GM23338 (cell line): ENCODE results near the gene BTBD3. TPM values are rescaled to one million over a fixed set of nuclear protein-coding genes. Genes with fewer than 3 reads are reported as not detected.

Source experiments
- ATAC-seq: fragments of 200-7000 bp; cut with Tn5 transposase; 3 replicates; pipeline ENCODE4 v1.9.1; 2020
- DNase-seq: peaks from one replicate; pipeline ENCODE4 v3.0.0-alpha.2; 2015; ENCODE audit warnings: low spot score
- H2AFZ ChIP-seq: fragments of 200-600 bp; sonication (generic); 2 replicates; pipeline ENCODE4 v1.8.0; 2016; ENCODE audit warnings: antibody characterized with exemption, mild to moderate bottlenecking, moderate library complexity
- H3F3A ChIP-seq: fragments of 200-600 bp; sonication (generic); replicated peaks from 2 replicates; pipeline ENCODE4 v1.8.0; 2017; ENCODE audit warnings: antibody characterized with exemption, mixed run types, low read depth
- H3K27ac ChIP-seq: fragments of 200-600 bp; sonication (generic); 2 replicates; pipeline ENCODE4 v1.6.1; 2016; ENCODE audit warnings: low read depth
- H3K27me3 ChIP-seq: fragments of 200-600 bp; sonication (generic); 2 replicates; pipeline ENCODE4 v1.8.0; 2016; ENCODE audit warnings: mild to moderate bottlenecking, mixed run types, moderate library complexity; ENCODE audit not compliant: insufficient read depth
- H3K36me3 ChIP-seq: fragments of 200-600 bp; sonication (generic); 2 replicates; pipeline ENCODE4 v1.8.0; 2016; ENCODE audit warnings: mild to moderate bottlenecking; ENCODE audit not compliant: insufficient read depth
- H3K4me1 ChIP-seq: fragments of 200-600 bp; sonication (generic); 2 replicates; pipeline ENCODE4 v1.8.0; 2016; ENCODE audit warnings: mild to moderate bottlenecking, moderate library complexity; ENCODE audit not compliant: insufficient read depth
- H3K4me2 ChIP-seq: fragments of 200-600 bp; sonication (generic); 2 replicates; pipeline ENCODE4 v1.7.1; 2017; ENCODE audit warnings: mixed run types
- H3K4me3 ChIP-seq: fragments of 200-600 bp; sonication (generic); 2 replicates; pipeline ENCODE4 v1.6.1; 2016; ENCODE audit warnings: mixed run types
- H3K79me2 ChIP-seq: fragments of 200-600 bp; sonication (generic); replicated peaks from 2 replicates; pipeline ENCODE4 v1.8.0; 2017; ENCODE audit warnings: mild to moderate bottlenecking; ENCODE audit not compliant: insufficient read depth
- H3K9me2 ChIP-seq: fragments of 200-600 bp; sonication (generic); 2 replicates; pipeline ENCODE4 v1.8.0; 2017; ENCODE audit not compliant: insufficient read depth
- H4K20me1 ChIP-seq: fragments of 200-600 bp; sonication (generic); replicated peaks from 2 replicates; pipeline ENCODE4 v1.8.0; 2017; ENCODE audit warnings: mild to moderate bottlenecking; ENCODE audit not compliant: insufficient read depth
- H3K27ac Mint-ChIP-seq: 2 replicates; pipeline ENCODE4 v1.8.0; 2020; ENCODE audit warnings: inconsistent platforms, mild to moderate bottlenecking, moderate library complexity, mixed read lengths
- H3K27me3 Mint-ChIP-seq: 3 replicates; pipeline ENCODE4 v1.8.0; 2022; ENCODE audit warnings: low read depth, mild to moderate bottlenecking, moderate library complexity, mixed read lengths, inconsistent platforms; ENCODE audit not compliant: insufficient read depth, poor library complexity
- H3K36me3 Mint-ChIP-seq: 3 replicates; pipeline ENCODE4 v1.8.0; 2021; ENCODE audit warnings: low read depth, mild to moderate bottlenecking, inconsistent platforms, moderate library complexity, mixed read lengths
- H3K4me1 Mint-ChIP-seq: 3 replicates; pipeline ENCODE4 v1.8.0; 2020; ENCODE audit warnings: mild to moderate bottlenecking, inconsistent platforms, mixed read lengths
- H3K4me3 Mint-ChIP-seq: 3 replicates; pipeline ENCODE4 v1.8.0; 2021; ENCODE audit warnings: moderate library complexity, mild to moderate bottlenecking, inconsistent platforms, mixed read lengths
- H3K9me3 Mint-ChIP-seq: 3 replicates; pipeline ENCODE4 v1.8.0; 2020; ENCODE audit warnings: moderate library complexity, mild to moderate bottlenecking, inconsistent platforms, mixed read lengths
- CREB1 ChIP-seq: fragments of 250-450 bp; sonication (Bioruptor Pico); IDR thresholded peaks from 2 replicates; pipeline ENCODE4 v1.5.0; 2020; ENCODE audit warnings: low read depth, mild to moderate bottlenecking, moderate library complexity
- EZH2 ChIP-seq: fragments of 200-600 bp; sonication (generic); IDR thresholded peaks from one replicate; pipeline ENCODE4 v1.8.0; 2017; ENCODE audit warnings: antibody characterized with exemption, mild to moderate bottlenecking, low read depth; ENCODE audit not compliant: unreplicated experiment
- EZH2phosphoT487 ChIP-seq: fragments of 200-600 bp; sonication (generic); IDR thresholded peaks from one replicate; pipeline ENCODE4 v1.8.1; 2018; ENCODE audit warnings: antibody characterized with exemption; ENCODE audit not compliant: unreplicated experiment
- JUNB ChIP-seq: IDR thresholded peaks from one replicate; pipeline ENCODE4 v1.6.1; 2016; ENCODE audit warnings: antibody characterized with exemption; ENCODE audit not compliant: unreplicated experiment
- NANOG ChIP-seq: IDR thresholded peaks from 2 replicates; pipeline ENCODE4 v1.6.1; 2016; ENCODE audit warnings: antibody characterized with exemption, borderline replicate concordance
- POLR2AphosphoS5 ChIP-seq: IDR thresholded peaks from 2 replicates; pipeline ENCODE4 v1.6.1; 2016; ENCODE audit warnings: antibody characterized with exemption, low read depth
- STAT1 ChIP-seq: IDR thresholded peaks from one replicate; pipeline ENCODE4 v1.6.1; 2016; ENCODE audit warnings: antibody characterized with exemption; ENCODE audit not compliant: unreplicated experiment
- ZNF114 ChIP-seq: fragments of 250-450 bp; sonication (Bioruptor Pico); IDR thresholded peaks from 2 replicates; pipeline ENCODE4 v1.5.0; 2020; ENCODE audit warnings: mild to moderate bottlenecking, moderate library complexity
- ZNF331 ChIP-seq: fragments of 250-450 bp; sonication (Bioruptor Pico); IDR thresholded peaks from 2 replicates; pipeline ENCODE4 v1.5.0; 2020; ENCODE audit warnings: low read depth, mild to moderate bottlenecking, moderate library complexity
- polyA plus RNA-seq: library from polyadenylated mRNA; unstranded; fragments of >200 nt; fragmentation: Nextera tagmentation; extraction: Ambion mirVana; gene quantifications from 2 replicates; pipeline ENCODE4 v1.2.1, GENCODE V29; 2016
- total RNA-seq: library from RNA; depleted of rRNA; stranded (reverse); fragments of >200 nt; shearing (Covaris generic); gene quantifications from 2 replicates; pipeline ENCODE4 v1.2.3, GENCODE V29; 2014
- TF ChIP-seq, protein P1 (sequence below): IDR thresholded peaks from one replicate; pipeline ENCODE4 v1.6.1; 2018; ENCODE audit warnings: antibody characterized with exemption; ENCODE audit not compliant: unreplicated experiment
- TF ChIP-seq, protein P2 (sequence below), 2 experiments: fragments of 200-600 bp in 1 of 2; sonication (generic) in 1 of 2; conservative IDR thresholded peaks; 2 replicates each; pipeline versions ENCODE4 v1.5.1 to v1.6.1; 2016 to 2017; ENCODE audit warnings: antibody characterized with exemption in 2 of 2, low read depth in 2 of 2, mild to moderate bottlenecking in 2 of 2, moderate library complexity in 1 of 2
- TF ChIP-seq, protein P3 (sequence below): IDR thresholded peaks from 2 replicates; pipeline ENCODE4 v1.6.1; 2016; ENCODE audit warnings: antibody characterized with exemption
- TF ChIP-seq, protein P4 (sequence below): fragments of 250-450 bp; sonication (Bioruptor Pico); IDR thresholded peaks from 2 replicates; pipeline ENCODE4 v1.5.0; 2020; ENCODE audit warnings: mild to moderate bottlenecking, moderate library complexity

The BTBD3 gene
- total and polyA plus RNA-seq, 2 experiments from 2014 or later: 11.8 to 45.1 TPM

DNA sequence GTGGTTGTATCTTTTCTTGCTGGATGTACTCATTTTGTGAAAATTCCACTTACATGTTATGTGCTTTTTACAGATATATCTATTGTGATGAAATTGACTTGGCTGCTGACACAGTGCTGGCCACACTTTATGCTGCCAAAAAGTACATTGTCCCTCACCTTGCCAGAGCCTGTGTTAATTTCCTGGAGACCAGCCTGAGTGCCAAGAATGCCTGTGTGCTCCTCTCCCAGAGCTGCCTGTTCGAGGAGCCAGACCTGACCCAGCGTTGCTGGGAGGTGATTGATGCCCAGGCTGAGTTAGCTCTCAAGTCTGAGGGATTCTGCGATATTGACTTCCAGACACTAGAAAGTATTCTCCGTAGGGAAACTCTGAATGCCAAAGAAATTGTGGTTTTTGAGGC, 4.9 kb downstream of the BTBD3 start:
- peaks cover 29% of the 10 kb centered on the region for H3K4me1 Mint-ChIP-seq
- peaks cover 23% of the 10 kb centered on the region for H3K36me3 Mint-ChIP-seq
- no peak overlapping the region for H3K4me3 ChIP-seq
- no peak overlapping the region for H3K27ac Mint-ChIP-seq
- no peak for TF ChIP-seq STAT1
- no peak for TF ChIP-seq POLR2AphosphoS5
- TF ChIP-seq, protein P1, sequence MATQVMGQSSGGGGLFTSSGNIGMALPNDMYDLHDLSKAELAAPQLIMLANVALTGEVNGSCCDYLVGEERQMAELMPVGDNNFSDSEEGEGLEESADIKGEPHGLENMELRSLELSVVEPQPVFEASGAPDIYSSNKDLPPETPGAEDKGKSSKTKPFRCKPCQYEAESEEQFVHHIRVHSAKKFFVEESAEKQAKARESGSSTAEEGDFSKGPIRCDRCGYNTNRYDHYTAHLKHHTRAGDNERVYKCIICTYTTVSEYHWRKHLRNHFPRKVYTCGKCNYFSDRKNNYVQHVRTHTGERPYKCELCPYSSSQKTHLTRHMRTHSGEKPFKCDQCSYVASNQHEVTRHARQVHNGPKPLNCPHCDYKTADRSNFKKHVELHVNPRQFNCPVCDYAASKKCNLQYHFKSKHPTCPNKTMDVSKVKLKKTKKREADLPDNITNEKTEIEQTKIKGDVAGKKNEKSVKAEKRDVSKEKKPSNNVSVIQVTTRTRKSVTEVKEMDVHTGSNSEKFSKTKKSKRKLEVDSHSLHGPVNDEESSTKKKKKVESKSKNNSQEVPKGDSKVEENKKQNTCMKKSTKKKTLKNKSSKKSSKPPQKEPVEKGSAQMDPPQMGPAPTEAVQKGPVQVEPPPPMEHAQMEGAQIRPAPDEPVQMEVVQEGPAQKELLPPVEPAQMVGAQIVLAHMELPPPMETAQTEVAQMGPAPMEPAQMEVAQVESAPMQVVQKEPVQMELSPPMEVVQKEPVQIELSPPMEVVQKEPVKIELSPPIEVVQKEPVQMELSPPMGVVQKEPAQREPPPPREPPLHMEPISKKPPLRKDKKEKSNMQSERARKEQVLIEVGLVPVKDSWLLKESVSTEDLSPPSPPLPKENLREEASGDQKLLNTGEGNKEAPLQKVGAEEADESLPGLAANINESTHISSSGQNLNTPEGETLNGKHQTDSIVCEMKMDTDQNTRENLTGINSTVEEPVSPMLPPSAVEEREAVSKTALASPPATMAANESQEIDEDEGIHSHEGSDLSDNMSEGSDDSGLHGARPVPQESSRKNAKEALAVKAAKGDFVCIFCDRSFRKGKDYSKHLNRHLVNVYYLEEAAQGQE: no peak
- TF ChIP-seq EZH2: no peak
- TF ChIP-seq ZNF114 (CRISPR knock-in tag): no peak
- TF ChIP-seq NANOG: no peak
- TF ChIP-seq, protein P2, sequence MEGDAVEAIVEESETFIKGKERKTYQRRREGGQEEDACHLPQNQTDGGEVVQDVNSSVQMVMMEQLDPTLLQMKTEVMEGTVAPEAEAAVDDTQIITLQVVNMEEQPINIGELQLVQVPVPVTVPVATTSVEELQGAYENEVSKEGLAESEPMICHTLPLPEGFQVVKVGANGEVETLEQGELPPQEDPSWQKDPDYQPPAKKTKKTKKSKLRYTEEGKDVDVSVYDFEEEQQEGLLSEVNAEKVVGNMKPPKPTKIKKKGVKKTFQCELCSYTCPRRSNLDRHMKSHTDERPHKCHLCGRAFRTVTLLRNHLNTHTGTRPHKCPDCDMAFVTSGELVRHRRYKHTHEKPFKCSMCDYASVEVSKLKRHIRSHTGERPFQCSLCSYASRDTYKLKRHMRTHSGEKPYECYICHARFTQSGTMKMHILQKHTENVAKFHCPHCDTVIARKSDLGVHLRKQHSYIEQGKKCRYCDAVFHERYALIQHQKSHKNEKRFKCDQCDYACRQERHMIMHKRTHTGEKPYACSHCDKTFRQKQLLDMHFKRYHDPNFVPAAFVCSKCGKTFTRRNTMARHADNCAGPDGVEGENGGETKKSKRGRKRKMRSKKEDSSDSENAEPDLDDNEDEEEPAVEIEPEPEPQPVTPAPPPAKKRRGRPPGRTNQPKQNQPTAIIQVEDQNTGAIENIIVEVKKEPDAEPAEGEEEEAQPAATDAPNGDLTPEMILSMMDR (conservative IDR thresholded peaks at IDR 0.05; ENCODE audit: low read depth in 2 of 2): no peak
- TF ChIP-seq EZH2phosphoT487: no peak
- no peak for TF ChIP-seq CREB1 (CRISPR knock-in tag)
- TF ChIP-seq, protein P3, sequence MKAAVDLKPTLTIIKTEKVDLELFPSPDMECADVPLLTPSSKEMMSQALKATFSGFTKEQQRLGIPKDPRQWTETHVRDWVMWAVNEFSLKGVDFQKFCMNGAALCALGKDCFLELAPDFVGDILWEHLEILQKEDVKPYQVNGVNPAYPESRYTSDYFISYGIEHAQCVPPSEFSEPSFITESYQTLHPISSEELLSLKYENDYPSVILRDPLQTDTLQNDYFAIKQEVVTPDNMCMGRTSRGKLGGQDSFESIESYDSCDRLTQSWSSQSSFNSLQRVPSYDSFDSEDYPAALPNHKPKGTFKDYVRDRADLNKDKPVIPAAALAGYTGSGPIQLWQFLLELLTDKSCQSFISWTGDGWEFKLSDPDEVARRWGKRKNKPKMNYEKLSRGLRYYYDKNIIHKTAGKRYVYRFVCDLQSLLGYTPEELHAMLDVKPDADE: no peak
- TF ChIP-seq JUNB: no peak
- TF ChIP-seq, protein P4, sequence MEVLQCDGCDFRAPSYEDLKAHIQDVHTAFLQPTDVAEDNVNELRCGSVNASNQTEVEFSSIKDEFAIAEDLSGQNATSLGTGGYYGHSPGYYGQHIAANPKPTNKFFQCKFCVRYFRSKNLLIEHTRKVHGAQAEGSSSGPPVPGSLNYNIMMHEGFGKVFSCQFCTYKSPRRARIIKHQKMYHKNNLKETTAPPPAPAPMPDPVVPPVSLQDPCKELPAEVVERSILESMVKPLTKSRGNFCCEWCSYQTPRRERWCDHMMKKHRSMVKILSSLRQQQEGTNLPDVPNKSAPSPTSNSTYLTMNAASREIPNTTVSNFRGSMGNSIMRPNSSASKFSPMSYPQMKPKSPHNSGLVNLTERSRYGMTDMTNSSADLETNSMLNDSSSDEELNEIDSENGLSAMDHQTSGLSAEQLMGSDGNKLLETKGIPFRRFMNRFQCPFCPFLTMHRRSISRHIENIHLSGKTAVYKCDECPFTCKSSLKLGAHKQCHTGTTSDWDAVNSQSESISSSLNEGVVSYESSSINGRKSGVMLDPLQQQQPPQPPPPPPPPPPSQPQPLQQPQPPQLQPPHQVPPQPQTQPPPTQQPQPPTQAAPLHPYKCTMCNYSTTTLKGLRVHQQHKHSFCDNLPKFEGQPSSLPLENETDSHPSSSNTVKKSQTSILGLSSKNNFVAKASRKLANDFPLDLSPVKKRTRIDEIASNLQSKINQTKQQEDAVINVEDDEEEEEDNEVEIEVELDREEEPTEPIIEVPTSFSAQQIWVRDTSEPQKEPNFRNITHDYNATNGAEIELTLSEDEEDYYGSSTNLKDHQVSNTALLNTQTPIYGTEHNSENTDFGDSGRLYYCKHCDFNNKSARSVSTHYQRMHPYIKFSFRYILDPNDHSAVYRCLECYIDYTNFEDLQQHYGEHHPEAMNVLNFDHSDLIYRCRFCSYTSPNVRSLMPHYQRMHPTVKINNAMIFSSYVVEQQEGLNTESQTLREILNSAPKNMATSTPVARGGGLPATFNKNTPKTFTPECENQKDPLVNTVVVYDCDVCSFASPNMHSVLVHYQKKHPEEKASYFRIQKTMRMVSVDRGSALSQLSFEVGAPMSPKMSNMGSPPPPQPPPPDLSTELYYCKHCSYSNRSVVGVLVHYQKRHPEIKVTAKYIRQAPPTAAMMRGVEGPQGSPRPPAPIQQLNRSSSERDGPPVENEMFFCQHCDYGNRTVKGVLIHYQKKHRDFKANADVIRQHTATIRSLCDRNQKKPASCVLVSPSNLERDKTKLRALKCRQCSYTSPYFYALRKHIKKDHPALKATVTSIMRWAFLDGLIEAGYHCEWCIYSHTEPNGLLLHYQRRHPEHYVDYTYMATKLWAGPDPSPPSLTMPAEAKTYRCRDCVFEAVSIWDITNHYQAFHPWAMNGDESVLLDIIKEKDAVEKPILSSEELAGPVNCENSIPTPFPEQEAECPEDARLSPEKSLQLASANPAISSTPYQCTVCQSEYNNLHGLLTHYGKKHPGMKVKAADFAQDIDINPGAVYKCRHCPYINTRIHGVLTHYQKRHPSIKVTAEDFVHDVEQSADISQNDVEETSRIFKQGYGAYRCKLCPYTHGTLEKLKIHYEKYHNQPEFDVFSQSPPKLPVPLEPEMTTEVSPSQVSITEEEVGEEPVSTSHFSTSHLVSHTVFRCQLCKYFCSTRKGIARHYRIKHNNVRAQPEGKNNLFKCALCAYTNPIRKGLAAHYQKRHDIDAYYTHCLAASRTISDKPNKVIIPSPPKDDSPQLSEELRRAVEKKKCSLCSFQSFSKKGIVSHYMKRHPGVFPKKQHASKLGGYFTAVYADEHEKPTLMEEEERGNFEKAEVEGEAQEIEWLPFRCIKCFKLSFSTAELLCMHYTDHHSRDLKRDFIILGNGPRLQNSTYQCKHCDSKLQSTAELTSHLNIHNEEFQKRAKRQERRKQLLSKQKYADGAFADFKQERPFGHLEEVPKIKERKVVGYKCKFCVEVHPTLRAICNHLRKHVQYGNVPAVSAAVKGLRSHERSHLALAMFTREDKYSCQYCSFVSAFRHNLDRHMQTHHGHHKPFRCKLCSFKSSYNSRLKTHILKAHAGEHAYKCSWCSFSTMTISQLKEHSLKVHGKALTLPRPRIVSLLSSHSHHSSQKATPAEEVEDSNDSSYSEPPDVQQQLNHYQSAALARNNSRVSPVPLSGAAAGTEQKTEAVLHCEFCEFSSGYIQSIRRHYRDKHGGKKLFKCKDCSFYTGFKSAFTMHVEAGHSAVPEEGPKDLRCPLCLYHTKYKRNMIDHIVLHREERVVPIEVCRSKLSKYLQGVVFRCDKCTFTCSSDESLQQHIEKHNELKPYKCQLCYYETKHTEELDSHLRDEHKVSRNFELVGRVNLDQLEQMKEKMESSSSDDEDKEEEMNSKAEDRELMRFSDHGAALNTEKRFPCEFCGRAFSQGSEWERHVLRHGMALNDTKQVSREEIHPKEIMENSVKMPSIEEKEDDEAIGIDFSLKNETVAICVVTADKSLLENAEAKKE (CRISPR knock-in tag): no peak
- TF ChIP-seq ZNF331: no peak
- H3K9me3 Mint-ChIP-seq: no peaks in the 10 kb centered on the region
- H3K27me3 Mint-ChIP-seq: no peaks in the 10 kb centered on the region
- peaks cover 22% of the 10 kb centered on the region for H3K4me1 ChIP-seq
- no peaks in the 10 kb centered on the region for H3K27me3 ChIP-seq
- H3K4me2 ChIP-seq: no peak overlapping the region
- 0 out of 2 replicates have a peak, but pooled peaks cover 7% of the 10 kb centered on the region for H4K20me1 ChIP-seq
- ATAC-seq: no peak
- DNase-seq: no peak
- no peak overlapping the region for H2AFZ ChIP-seq
- H3K9me2 ChIP-seq: no peaks in the 10 kb centered on the region
- peaks cover 38% of the 10 kb centered on the region for H3K79me2 ChIP-seq
- no peak overlapping the region for H3K27ac ChIP-seq
- no peaks in the 10 kb centered on the region for H3F3A ChIP-seq
- no peaks in the 10 kb centered on the region for H3K36me3 ChIP-seq
- H3K4me3 Mint-ChIP-seq: no peak overlapping the region
